GM11168 (cell line): ENCODE data around the gene KMT5B.

Experiments used
- in situ Hi-C: fragments of 300-500 bp; cut with MboI; formaldehyde crosslinking; loops from one replicate; pipeline ENCODE4 v1.12.0; 2022; ENCODE audit warnings: low sequenced_read_pairs; ENCODE audit not compliant: unreplicated experiment

KMT5B gene

DNA sequence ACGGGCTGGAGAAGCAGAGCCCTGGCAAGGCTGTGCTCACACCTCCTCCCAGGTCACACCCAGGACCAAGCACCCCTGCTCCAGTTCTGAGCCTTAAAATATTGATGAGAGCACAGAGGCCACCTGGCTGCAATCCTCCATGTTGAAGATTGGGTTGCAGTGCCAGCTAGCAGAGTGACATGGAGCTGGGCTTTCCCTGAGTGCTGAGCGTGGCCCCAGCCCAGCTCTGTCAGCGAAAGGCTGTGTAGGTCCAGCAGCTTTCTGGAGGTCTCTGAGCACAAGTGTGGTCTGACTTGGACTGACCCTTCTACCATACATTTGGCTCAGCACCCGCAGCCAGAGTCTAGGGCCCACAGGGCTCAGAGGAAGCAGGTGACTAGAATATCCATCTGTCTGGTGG, 87.9 kb downstream of the KMT5B start:
- in situ Hi-C loops, result no loop called here

DNA sequence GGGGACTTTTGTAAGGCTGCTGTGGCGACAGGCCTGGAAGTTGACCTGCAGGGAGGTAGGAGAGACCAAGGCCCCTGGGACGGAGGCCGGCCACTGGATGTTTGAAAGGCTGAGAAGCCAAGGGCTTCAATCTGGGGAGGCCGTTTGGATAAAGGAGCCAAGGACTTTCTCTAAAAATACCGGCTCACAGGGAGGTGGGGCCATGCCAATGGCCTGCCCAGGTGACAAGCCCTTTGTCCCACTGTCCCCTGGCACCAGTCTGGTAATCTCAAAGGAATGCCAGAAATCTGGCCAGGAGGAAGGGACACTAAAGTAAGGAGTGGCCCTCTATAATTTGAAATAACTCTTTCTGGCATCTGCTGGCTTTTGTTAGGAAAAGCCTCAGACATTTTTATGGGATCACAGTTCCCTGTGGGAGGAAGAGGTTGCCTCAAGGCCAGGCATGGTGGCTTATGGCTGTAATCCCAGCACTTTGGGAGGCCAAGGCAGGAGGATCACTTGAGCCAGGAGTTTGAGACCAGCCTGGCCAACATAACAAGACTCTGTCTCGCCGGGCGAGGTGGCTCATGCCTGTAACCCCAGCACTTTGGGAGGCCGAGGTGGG, 90.1 kb downstream of the KMT5B start:
- in situ Hi-C loops, result no loop called here

DNA sequence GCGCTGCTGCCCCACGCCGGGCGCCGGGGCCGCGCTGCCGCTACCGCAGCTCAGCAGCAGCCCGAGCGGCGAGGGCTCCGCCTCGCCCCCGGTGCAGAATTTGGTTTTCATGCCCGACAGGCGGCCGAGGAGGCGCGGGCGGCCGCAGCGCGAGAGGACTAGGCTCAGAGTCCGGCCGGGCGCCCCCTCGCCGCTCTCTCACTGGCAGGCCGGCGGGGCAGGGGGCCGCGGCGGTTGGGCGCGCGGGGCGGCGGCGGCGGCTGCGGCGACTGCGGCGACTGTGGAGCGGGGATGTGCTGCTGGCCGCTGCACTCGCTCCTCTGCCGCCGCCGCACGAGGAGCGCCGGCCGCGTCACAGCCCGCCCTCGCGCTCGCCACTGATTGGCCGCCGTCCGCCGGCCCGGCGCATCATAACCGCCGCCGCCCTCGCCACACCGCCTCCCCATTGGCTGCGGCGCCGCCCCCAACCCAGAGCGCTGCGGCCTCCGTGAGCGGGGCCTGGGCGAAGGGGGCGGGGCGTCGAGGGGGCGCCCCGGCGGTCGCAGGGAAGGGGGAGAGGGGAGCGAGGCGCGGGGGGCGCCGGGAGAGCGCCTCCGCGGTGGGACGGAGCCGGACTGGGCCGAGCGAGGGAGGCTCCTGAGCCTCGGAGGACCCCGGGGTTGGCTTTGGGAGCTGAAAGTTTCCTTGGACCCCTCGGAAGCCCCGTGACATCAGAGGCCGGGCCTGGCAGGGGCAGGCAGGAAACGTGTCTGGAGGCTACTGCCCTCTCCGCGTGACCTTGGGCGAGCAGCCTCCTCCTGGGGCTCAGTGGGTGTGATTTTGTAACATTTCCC, 91.8 kb downstream of the KMT5B start, which contains the start of gene CHKA:
CHKA (minus strand) TSS at position 322 of the 833 bp plus-strand sequence; CDS start at position 111, 211 bp downstream.
- in situ Hi-C loops, result no loop called here

DNA sequence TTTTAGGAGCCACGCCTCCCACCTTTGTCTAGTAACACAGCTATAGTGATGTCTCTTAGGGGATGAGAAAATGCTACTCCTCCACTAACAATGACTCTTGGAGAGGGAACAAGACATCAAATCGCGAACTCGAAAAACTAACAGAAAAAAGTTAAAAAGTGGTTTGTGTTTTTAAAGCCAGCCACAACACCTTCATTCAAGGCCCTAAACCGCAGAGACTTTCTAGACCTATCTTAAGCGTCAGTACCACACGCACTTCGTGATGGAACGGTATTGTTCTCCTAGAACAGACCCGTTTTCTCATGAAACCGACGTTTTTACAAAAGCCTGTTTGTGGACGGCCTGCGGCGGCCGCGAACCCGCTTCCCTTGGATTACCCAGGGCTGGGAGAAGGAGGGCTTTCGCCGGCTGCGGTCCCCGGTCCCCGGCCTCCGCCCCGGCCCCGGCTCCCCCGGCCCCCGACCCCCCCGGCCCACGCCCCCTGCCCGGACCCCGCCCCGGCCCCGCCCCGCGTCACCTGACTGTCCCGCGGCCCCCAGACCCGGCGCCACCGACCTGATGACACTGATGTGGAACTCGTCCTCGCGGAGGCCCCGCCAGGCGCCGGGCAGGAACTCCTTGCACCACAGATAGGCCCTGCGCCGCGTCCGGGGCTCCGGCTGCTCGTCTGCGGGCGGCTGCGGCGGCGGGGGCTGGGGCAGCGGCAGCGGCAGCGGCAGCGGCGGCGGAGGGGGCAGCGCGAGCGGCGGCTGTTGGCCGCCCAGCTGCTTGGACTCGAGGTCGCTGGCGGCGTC, 92.6 kb downstream of the KMT5B start:
- in situ Hi-C loops, result no loop called here

DNA sequence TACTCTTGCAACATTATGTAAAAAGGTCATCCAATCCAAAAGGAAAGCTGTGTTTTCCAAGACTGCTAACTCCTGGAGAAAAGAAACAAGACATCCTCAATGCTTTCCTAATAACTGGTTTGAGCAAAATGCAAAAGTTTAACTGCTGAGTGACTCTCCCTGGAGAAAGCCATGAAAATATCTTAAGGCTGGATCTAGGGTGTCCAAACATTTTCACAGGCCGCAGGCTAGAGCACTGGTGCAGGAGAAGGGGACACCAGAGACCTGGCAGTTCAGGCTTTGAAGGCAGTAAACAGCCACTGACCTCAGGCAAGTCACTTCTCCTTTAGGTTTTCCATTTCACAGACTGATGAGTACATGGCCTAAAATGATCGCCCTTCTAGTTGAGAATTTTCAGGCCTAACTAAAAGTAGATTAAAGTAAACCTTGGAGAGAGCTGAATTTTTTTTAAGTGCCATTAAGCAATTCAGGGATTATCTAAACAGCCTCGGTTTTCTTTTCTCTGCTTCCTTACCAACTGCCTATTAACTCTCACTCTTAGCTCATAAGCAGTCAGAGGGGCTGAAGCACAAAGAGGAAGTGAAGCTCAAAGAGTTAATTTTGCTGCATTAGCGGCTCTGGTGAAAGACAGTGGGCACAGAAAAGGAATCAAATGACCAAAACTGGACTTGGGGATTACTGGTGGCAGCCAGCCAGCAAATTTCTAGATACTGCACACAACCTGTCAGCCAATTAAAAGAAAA, 94.2 kb downstream of the KMT5B start:
- in situ Hi-C loops, result no loop called here

DNA sequence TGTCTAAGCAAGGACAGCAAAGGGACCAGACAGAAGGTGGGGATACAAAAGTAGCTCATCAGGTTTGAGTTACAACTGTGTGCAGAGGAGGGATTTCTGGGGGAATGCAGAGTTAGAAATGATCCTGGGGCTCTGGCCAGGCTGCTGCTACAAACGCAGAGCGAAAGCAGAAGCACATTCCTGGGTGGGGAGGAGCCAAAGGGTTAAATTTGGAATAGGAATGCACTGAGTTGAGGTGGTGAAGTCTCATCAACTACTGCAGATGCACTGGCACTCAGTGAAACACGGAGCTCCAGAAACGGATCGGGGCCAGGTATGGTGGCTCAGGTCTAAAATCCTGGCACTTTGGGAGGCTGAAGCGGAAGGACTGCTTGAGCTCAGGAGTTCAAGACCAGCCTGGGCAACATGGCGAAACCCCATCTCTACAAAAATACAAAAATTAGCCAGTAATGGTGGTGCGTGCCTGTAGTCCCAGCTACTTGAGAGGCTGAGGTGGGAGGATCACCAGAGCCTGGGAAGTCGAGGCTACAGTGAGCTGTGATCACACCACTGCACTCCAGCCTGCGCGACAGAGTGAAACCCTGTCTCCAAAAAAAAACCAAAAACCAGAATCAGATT, 95.1 kb downstream of the KMT5B start:
- in situ Hi-C loops, result no loop called here

DNA sequence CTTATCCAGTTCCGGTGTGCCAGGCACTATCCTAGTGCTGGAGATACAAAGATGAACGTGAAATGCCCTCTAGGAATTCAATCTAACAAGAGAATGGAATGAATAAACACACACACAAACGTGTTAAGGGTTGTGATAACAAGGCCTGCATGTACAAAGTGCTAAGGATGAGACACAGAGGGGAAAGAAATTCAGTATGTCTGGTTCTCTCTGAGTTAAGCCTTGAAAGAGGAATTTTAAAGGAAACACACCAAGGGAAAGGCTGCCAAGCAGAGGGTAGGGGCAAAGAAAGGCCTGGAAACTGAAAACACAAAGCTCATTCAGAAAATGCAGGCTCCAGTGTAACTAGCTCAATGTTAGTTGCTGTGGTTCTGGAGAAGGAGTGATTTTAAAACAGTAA, 96.1 kb downstream of the KMT5B start:
- in situ Hi-C loops, result no loop called here

DNA sequence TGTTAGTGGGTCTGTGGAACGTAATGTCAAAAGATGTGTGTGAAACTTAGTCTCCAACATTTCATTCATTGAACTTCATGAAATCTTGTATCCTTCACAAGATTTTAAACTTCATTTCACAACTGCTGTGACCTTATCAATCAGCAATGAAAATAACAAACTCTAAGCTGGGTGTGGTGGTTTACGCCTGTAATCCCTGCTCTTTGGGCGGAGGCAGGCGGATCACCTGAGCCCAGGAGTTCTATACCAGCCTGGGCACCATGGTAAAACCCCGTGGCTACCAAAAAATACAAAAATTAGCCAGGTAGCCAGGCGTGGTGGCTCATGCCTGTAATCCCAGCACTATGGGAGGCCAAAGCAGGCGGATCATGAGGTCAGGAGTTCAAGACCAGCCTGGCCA, 97.0 kb downstream of the KMT5B start:
- in situ Hi-C loops, result no loop called here

DNA sequence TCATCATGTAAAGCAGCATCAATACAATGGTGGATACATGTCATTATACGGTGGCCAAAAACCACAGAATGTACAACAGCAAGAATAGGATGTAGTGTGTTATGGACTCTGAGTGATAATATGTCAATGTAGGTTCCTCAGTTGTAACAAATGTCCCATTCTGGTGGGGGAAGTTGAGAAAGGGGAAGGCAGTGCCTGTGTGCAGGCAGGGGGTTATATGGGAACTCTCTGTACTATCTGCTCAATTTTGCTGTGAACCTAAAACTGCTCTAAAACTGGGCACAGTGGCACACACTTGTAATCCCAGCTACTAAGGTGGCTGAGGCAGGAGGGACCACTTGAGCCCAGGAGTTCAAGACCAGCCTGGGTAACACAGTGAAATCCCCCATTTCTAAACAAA, 97.8 kb downstream of the KMT5B start:
- in situ Hi-C loops, result no loop called here

DNA sequence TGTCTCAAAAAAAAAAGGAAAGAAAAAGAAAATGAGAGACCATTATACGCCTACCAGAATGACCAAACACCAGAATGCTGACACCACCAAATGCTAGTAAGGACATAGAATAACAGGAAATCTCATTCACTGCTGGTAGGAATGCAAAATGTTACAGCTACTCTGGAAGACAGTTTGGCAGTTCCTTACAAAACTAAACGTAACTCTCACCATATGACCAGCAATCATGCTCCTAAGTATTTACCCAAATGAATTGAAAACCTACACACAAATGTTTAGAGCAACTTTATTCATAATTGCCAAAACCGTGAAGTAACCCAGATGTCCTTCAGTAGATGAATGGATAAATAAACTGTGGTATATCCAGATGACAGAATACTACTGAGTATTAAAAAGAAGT, 99.1 kb downstream of the KMT5B start:
- in situ Hi-C loops, result no loop called here

DNA sequence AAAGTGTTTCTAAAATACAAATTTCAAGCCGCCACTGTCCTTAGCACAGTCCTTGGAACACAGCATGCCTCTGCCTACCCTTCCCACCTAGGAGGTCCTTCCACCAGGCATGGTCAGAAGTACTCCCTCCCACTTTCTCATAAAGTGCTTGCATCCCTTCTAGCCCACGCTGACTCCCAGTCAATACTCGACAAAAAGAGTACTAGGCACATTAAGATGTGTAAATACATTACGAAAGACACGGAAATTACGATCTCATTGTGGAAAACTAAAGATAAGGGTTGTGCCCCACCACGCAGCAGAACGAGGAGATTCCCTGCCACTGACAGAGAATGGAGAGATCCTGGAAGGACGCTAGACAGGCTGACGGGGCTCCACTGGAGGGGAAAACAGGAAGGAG, 105.4 kb downstream of the KMT5B start:
- in situ Hi-C loops, result no loop called here

DNA sequence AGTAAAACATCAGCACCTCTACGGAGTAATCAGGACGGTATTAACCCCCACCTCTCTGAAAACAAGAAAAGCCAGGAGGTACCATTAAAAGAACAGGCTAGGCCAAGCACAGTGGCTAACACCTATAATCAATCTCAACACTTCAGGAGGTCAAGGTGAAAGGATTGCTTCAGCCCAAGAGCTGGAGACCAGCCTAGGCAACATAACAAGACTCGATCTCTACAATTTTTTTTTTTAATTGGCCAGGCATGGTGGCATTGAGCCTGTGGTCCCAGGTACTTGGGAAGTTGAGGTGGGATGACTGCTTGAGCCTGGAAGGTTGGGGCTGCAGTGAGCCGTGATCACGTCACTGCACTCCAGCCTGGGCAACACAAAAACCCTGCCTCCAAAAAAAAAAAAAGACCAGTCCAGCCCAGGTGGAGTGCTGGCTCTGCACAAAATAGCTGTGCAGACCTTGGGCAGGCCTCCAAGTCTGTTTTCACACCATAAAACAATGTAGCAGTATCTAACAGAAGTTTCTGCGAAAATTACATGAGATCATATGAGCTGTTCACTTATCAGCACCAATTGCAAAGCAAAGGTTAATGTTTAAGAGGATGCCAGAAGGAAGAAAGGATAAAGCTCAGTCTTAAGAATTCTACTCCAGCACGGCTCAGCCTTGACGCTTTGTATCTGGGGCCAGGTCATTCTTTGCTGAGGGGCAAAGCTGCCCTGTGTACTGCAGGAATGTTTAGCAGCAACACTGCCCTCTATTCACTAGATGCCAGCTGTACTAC, 106.7 kb downstream of the KMT5B start:
- in situ Hi-C loops, result no loop called here
